ENCODE results near the gene CAMTA1.
"Not testable (repeated sequence)": the region's sequence is repeated elsewhere in the genome, so short reads cannot be mapped to it uniquely, and the experiment has no call there.

The CAMTA1 gene

GRCh38 chr1:7781501-7781900, 996.2 kb downstream of the CAMTA1 start:
- DNase-seq, result no peak

GRCh38 chr1:7781923-7782495, 996.8 kb downstream of the CAMTA1 start:
- DNase-seq, result no peak

DNA sequence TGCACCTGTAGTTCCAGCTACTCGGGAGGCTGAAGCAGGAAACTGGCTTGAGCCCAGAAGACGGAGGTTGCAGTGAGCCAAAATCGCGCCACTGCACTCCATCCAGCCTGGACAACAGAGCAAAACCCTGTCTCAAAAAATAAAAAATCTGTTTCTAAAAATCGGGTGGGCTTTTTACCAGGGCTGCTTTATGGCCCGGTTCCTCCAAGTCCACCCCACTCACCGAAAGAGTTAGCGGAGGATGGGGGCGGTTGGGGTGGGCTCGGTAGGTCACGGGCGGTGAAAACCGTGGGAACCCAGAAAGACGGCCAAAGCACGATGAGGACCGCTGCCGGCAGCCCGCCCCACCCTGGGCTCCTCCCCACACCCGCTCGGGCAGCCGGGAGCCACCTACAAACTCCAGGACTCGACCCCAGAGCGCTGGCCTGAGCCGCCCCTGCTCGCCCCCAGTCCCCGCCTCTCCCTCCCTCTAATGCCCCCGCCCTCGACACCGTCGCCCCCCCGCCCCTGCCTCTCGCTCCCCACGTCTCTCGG, 998.0 kb downstream of the CAMTA1 start:
- DNase-seq, result peak; percentile 58

GRCh38 chr1:7783826-7784491, 998.7 kb downstream of the CAMTA1 start, which contains the start of gene PER3:
Gene PER3, plus strand, starts transcription at chr1:7784291. Its CDS starts 587 bp downstream, at chr1:7784878.
- peak; percentile 92 for DNase-seq

DNA sequence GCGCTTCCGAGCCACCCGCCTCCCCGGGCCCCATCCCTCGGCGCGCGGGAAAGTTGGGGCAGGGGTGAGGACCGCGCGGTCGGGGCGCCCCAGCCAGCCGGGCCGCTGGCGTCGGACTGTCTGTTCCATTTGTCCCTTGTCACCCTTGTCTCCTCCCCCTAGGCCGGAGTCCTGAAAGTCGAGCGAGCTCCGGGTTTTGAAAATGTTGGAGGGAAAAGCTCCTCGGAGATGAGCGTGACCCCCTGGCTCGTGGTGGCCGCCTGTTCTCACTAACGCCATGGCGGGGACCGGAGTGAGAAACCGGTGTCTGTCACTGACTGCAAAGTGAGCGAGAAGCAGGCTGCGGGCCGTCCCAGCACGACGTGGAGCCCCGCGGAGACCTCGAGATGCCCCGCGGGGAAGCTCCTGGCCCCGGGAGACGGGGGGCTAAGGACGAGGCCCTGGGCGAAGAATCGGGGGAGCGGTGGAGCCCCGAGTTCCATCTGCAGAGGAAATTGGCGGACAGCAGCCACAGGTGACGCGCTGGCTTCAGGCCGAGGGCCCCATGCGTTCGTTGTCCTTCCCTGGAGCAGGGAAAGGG, 999.3 kb downstream of the CAMTA1 start:
- DNase-seq, result no peak

DNA sequence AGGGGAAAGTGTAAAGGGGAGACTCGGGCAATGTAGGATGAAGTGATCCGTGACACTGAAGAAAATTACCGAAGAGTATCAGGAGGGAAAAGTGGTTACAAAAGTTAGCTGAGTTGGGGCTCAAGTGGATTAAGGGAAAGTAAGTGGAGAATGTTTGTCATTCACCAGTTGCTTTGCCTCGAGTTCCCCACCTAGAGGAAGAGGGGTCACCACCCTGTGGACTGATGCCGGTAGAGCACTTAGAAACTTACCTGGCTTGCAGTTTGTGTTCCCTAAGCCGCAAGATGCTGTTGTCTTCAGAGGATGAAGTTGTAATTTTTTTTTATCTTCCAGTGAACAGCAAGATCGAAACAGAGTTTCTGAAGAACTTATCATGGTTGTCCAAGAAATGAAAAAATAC, 999.9 kb downstream of the CAMTA1 start:
- DNase-seq, result no peak

- no peak for DNase-seq
Measured at GRCh38 chr1:7786795-7787194, 1001.5 kb downstream of the CAMTA1 start.

DNA sequence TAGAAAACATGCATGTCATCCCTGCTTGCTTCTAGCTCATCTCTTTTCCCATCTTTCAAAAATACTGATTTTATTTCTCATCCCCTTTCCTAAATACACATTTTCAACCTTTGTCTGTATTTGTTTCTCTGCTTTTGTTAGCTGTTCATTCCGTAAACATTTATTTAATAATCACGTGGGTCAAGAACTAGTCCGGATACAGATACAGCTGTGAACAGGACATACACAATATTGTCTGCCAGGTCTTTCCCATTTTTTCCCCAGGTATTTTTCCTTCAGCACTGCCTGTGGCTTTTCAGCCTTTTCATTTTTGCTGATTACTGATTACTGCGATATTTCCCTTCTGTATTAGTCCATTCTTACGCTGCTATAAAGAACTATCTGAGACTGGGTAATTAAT, 1004.6 kb downstream of the CAMTA1 start:
- no peak for DNase-seq

GRCh38 chr1:7791027-7791426, 1005.8 kb downstream of the CAMTA1 start:
- DNase-seq, result not testable (repeated sequence)

- no peak for DNase-seq
Measured at GRCh38 chr1:7795406-7795805, 1010.2 kb downstream of the CAMTA1 start.

DNA sequence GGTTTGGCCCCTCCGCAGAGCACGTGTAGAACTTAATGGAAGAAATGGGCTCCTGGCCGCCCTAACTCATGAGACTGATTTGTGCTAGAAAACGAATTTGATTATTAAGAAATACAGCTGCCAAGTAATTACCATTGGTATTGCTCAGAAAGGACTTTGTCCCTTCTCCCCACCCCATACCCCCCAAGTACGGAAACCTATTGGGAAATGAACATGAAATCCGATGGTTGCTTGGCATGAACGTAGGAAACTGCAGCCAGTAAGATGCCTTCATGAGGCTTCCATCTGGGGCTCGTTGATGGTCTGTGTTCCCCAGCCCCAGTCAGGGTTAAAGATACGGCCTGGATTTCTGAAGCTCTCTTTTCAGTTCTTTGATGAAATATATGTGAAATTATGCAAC, 1020.2 kb downstream of the CAMTA1 start:
- no peak for DNase-seq

- DNase-seq, result no peak
Measured at GRCh38 chr1:7808253-7808844, 1023.1 kb downstream of the CAMTA1 start.

- DNase-seq, result no peak
Measured at GRCh38 chr1:7809742-7810141, 1024.5 kb downstream of the CAMTA1 start.

- DNase-seq, result peak; percentile 57
Measured at GRCh38 chr1:7810395-7810794, 1025.1 kb downstream of the CAMTA1 start.

- no peak for DNase-seq
Measured at GRCh38 chr1:7811476-7811875, 1026.2 kb downstream of the CAMTA1 start.

DNA sequence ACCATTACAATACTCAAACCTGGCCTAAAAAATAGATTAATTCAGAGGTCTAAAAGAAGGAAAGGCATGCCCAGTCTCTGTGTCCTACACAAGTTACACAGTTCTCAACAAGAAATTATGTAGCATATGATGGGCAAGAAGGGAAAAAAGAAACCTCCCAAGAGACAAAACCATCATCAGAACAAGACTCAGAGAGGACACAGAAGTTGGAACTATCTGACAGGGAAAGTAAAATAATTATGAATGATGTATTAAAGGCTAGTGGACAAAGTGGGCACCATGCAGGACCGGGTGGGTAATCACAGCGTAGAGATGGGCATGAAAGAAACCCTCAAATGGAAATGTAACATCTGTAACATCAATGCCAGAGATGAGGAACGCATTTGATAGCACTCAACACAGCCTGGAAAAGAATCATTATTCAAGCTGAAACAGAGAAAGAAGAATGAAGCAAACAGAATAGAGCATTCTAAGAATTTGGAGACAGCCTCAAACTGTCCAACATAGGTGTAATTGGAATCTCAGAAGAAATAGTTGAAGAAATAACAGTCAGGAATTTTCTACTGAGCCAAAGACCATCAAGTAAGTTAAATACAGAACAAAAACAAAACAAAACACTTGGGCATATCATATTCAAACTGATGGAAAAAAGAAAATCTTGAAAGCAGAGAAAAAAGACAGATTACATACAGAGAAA, 1028.6 kb downstream of the CAMTA1 start:
- DNase-seq, result no peak
